GM19397 (cell line): Measurements from ENCODE around the gene FHIT.
A peak's percentile ranks its signal among the peaks of the same experiment; 100 is the strongest.

Source experiments
- ATAC-seq: cut with Tn5 transposase; IDR thresholded peaks from one replicate; pipeline ENCODE4 v1.9.1; 2021; ENCODE audit warnings: mild to moderate bottlenecking, moderate library complexity; ENCODE audit not compliant: unreplicated experiment

The FHIT gene

DNA sequence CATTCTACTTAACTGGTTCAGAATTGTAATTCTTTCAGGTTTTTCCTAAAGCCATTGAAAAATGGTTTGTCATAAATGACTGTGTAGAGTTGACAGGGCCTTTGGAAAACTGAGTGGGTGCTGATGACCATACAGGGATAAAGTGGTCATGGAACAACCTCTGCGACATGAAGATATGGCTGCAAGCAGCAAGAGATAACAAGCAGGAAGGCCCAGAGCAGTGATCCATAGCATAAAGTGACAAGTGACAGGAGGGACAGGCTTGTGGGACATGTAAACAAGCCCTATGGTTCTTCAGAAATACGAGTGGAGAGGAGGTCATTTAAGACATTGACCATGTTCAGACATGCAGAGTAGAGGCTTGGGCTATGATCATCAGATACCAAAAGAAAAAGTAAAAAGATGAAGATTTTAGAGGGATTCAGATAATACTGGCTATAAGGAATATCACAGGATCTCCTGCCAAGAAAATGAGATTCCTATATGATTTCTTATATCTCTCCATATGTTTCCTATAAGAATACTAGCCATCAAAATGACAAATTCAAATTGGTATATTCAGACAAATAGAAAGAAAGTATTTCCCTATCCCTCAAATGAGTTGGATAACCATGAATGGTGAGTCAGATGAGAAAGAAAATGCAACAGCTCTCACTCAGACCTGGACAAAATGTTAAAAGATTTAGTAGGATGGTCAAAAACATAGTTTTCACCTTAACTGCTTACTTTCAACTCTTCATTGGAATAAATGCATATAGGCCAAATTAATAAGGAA is 1373.8 kb downstream of the FHIT start:
- ATAC-seq = no peak

DNA sequence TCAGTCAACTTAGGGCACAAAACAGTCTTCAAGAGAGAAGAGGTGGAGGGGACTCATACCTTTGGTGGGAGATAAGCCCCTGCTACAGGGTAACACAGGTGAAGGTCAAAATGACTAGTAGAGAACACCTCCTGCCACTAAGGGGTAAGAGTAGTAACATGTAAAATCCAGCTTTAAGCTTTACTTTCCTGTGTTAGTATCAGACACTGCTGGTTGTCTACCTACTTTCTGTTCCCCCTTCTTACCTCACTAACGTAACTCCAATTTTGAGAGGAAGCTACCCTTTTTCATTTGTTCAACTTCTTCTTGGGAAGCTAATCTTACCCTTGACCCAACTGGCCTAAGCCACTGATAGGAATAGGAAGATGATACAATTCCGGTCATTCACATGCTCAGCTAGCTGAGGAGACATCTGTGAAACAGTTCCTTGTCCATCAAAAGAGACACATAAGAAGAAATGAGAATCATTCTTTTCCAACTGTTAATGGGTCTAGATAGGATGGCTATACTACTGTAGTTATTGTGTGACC is 1374.7 kb downstream of the FHIT start:
- ATAC-seq = no peak

GRCh38 chr3:59873576-59874230 is 1377.5 kb downstream of the FHIT start:
- ATAC-seq = no peak

DNA sequence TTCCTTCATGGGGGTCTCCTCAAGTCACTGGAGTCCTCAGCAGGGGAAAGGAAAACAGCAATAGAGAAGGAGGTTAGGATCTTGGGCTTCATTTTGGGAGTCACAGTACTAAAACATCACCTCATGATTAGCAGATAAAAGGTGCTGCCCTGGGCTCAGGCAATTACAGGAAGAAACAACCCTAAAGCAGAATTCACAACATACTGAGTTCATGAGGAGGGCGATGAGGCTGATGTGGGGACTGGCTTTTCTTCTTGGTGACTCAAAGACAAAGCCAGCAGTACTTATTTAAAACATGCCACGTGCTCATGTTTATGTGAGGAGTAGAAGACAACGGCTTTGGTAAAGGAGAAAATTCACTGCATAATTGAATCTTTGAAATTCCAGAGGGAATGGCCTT is 1379.1 kb downstream of the FHIT start:
- ATAC-seq = no peak

GRCh38 chr3:59867185-59868002 is 1383.9 kb downstream of the FHIT start:
- no peak for ATAC-seq

- no peak for ATAC-seq
These were observed 1385.2 kb downstream of the FHIT start for GRCh38 chr3:59866076-59866475.

DNA sequence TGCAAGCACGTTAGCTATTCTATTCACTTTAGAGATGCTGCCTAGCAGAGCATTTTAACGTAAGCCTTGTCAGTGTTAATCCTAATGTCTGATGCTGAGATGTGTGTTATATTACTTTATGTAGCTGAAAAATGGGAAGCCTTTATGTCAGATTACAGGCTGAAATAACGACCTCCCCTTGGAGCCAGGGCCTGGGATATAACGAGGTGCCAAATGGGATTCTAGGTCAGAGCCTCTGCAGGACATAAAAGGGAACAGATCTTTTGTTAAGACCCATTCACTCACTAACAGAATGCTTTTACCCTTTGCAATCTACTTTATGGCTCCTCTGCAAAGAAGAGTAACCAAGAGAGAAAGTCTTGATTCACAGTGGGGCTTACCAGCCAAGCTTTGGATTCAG is 1385.9 kb downstream of the FHIT start:
- no peak for ATAC-seq

DNA sequence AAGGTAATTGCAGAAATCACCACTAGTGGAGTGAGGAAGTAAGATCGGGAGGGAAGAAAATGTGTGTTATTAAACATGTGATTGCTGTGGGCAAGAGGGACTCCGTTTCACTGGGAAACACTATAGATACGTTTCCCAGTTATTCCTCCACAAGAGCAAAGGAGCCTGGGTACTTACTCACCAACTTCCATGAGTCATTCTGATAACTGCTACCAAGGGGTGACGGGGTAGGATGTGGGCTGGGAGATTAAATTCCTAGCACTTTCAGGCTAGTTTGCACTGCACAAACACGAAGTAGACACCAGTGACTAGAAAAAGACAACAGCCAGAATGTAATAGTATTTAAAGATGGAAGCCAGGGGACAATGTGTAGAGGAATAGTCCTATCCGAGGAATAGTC is 1388.6 kb downstream of the FHIT start:
- ATAC-seq = no peak

- ATAC-seq = peak; percentile 98
These were observed 1393.5 kb downstream of the FHIT start for GRCh38 chr3:59857589-59858346.

GRCh38 chr3:59856934-59857460 is 1394.3 kb downstream of the FHIT start:
- ATAC-seq = no peak

DNA sequence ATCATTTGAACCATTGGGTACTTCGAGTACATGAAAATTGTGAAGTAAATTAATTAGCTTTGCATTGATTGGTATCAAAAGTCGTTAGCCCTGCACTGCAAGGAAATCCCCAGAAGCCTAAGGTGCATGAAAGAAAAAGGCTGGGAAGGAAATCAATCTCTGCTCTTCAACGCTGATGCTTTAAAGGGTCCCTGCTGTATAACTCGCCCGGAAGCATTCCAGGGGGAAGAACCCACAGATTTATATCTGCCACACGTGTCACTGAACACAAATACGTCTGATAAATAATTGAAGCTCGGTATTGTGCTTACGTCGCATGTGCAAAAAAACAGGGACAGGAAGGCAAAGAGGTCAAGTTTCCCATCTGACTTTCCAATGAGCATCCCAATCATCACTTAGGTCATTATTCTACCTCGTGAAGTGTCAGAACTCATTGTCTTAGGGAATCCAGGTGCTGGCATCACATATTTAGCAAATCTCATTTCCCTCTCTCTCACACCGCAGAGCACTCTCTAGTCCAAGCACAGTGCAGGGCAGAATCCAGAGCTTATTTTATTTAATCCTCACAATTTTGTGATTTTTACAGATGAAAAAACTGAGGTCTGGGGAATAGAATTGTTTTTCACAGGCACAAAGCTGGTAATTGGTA is 1397.1 kb downstream of the FHIT start:
- ATAC-seq = no peak

- no peak for ATAC-seq
These were observed 1400.8 kb downstream of the FHIT start for GRCh38 chr3:59850417-59850816.

- no peak for ATAC-seq
These were observed 1405.9 kb downstream of the FHIT start for GRCh38 chr3:59845386-59845785.

DNA sequence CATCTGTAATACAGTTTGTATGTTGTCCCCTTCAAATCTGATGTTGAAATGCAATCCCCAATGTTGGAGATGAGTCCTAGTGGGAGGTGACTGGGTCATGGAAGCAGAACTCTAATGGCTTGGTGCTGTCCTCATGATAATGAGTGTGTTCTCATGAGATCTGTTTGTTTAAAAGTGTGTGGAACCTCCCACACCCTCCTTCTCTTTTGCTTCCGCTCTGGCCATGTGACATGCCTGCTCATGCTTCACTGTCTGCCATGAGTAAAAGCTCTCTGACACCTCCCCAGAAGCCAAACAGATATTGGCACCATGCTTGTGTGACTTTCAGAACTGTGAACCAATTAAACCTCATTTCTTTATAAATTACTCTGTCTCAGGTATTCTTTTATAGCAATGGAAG is 1407.4 kb downstream of the FHIT start:
- ATAC-seq = no peak

- ATAC-seq = peak; percentile 95
These were observed 1411.3 kb downstream of the FHIT start for GRCh38 chr3:59839810-59840515.

DNA sequence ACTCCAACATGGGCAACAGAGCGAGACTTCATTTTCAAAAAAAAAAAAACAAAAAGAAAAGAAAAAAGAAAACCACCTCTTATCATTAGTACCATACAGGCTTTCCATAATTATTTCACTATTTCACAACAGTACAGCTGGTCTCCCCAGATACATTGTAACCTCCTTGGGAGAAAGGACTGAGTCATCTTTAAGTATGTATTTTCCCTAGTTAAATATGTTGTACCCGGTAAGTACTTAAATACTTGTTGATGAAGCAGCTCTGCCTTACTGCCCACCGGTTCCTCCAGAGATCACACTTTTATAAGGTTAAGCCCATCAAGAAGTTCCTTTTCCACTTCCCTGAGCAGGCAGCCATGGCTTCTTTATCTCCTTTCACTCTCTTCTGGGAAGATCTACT is 1412.0 kb downstream of the FHIT start:
- no peak for ATAC-seq

DNA sequence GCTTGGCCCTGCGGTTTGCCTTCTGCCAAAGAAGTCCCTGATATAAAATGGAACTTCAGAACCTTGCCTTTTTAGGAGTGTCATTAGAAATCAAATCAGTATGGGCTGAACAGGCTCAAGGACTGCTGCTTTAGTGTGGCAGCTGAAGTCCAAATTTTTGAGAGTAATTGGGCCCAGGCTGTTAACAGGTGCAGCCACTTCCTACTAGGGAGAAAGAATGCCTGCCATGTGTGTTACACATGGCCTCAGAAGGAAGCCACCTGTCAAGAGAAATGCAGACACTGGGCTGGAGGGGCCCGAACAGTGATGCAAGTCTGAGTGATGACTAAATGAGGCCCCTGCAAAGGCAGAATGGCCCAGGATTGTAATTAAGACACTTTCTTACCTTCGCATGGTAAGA is 1414.7 kb downstream of the FHIT start:
- no peak for ATAC-seq

DNA sequence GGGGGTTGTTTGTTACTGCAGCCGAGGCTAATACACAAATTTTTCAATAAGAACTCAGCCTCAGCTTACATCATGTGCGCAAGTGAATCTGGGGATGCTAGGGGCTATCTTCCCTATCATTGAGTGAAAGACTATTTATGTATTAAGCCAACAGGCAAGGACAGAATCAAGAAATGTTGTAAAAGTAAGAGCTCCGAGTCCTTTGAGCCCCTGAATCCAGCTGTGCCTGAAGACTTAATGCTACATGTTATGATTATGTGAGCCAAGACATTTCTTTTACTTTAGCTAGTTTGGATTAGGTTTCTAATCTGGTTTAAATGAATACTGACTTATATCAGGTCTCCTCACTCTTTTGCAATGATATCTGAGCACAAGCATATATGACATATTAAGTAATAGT is 1418.5 kb downstream of the FHIT start:
- ATAC-seq = no peak

GRCh38 chr3:59832241-59832640 is 1419.0 kb downstream of the FHIT start:
- no peak for ATAC-seq
